Measurements from ENCODE around the gene TOB1.
A peak's percentile ranks its signal among the peaks of the same experiment; 100 is the strongest.

The TOB1 gene, protein sequence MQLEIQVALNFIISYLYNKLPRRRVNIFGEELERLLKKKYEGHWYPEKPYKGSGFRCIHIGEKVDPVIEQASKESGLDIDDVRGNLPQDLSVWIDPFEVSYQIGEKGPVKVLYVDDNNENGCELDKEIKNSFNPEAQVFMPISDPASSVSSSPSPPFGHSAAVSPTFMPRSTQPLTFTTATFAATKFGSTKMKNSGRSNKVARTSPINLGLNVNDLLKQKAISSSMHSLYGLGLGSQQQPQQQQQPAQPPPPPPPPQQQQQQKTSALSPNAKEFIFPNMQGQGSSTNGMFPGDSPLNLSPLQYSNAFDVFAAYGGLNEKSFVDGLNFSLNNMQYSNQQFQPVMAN

DNA sequence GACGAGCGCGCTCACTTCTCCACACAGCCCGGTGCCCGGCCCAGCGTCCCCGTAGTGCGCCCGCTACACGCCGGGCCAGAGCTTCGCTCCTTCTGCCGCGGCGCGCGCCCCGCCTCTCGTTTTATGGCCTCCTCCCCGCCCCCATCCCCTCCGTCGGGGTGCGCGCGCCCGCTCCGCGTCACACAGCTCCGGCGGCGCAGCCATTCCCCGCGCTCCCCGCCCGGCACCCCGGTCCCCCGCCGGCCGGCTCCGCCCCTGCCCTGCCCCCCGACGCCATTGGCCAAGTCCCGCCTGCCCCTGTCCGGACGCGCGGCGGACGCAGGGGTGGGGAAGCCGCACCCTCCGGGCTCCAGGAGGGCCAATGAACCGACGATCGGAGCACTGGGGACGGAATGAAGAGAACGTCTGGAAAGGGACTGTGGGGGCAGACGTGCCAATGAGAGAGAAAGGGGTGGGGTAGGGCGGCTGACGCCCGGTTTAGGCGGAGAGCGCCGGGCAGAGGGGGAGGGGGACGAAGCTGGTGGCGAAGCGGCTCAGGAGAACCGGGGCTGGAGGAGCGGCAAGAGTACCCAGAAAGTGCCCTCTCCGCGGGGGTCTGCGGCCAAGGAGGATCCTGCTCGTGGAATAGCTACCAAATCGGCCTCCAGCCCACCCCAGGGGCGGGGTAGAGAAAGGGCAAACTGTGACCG is at the start of gene TOB1:
TSS of gene TOB1 (minus strand) at position 94 of the 689 bp plus-strand sequence. CDS start 2,337 bp downstream, outside the sequence.
- peak; percentile 91 to 97 for DNase-seq (ENCODE audit: extremely low read depth in 1 of 2, low read depth in 1 of 2)

DNA sequence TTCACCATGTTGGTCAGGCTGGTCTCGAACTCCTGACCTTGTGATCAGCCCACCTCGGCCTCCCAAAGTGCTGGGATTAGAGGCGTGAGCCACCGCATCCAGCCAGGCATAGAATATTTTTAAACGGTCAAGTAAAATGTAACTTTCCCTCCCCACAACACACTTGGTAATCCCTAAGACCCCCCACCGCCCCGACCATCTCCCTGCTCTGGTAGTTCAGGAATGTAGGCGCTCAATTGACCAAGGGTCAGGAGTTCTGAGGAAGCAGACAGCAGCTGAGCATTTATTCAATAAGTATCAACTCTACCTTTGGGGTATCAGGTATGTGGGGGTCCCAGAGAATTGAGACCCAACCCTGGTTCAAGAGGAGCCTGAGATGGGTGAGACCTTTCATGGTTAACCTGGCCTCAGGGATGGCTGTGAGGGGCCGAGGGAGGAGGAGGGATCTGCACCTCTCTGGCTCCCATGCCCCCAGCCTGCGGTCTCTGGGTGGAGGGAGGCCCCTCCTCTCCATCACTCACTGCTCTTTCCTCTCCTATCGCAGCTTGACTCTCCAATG is 48.4 kb upstream of the TOB1 start:
- no peak for DNase-seq (ENCODE audit: extremely low read depth in 1 of 2, low read depth in 1 of 2)

DNA sequence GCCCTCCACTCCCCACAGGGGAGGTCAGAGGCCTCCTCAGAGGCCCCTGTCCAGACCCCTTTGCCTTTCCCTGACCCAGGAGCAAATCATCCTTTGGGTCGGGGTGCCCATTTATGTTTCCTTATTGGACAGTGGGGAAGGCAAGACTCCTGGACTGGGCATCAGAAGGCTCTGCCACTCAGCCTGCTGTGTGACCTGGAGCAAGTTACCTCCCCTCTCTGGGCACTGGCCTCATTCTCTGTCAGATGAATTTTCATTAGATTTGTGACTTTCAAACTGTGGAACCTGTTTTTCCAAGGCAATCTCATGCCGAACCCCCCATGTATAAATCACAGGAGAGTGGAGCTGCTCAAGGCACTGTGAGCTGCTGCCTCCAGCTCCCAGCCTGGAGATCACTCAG is 47.0 kb upstream of the TOB1 start:
- DNase-seq (ENCODE audit: extremely low read depth in 1 of 2, low read depth in 1 of 2) = no peak

DNA sequence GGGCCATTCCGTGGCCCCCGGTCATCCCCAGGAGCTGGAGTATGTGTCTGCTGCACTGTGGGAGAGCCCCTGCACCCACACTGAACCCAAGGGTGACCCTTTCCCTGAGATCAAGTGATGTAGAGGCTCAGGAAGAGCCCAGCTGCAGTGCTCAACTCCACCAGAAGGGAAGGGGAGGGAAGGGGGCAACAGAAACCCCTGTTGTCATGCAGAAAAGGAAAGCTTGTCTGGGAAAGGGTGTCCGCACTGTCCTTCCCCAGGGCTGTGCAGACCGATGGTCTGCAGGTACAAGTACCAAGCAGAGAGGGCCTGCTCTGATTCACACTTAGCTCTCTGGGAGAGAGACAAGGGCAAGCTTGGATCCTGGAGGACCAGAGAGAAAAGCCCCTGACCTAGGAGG is 45.7 kb upstream of the TOB1 start:
- no peak for DNase-seq (ENCODE audit: extremely low read depth in 1 of 2, low read depth in 1 of 2)

DNA sequence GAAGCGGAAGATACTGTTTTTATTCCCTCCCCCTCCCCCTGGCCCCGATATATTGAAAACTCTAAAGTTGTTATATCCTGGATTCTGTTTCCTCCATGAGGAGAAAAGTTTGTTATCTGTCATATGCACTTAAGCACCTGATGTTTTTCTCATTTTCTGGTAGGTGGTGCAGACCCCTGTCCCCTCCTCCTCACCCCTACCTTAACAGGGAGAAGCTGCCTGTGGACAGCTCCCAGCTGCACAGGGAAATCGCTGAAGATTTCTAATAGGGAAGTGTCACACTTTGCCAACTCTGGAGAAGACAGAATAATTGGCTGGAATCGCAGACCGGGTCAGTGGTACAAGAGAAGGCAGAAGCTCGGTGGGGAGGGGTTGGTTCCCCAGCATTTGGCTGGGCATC is 45.3 kb upstream of the TOB1 start:
- no peak for DNase-seq (ENCODE audit: extremely low read depth in 1 of 2, low read depth in 1 of 2)

DNA sequence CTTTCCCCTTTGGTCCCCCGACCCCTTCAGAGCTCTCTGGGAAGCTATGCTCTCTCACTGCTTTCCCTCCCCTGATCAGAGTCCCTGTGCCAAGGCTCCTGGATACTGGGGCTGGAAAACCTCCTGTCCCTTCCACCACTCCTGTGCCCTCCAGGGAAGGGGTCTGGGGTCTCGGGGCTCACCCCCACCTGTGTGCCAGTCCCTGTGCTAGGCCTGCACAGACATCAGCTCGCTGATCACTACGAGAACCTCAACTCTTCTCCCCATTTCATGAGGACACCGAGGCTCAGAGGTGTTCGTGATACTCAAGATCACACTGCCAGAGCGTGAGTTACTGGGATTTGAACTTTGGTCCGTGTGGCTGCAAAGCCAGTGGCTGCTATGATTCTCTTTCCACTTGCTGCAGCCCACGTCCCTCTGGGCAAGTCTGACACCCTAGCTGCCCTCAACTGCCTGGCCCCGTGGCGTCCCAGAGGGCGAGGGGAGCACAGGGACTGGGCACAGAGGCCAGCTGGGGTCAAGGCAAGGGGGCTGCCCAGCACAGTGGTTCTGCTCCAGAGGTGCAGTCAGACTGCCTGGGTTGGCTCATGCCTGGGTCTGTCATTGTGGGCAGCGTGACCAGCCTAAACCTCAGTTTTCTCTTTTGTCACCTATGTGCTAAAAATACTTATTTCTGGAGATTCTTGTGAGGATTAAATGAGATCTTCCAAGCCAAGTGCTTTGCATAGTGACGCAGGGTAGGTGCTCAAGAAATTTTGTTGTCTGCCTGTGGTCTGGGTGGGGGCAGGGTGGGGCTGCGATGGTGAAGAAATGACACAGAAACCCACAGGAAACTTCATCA is 43.8 kb upstream of the TOB1 start:
- peak; percentile 57 for DNase-seq (ENCODE audit: extremely low read depth in 1 of 2, low read depth in 1 of 2)

DNA sequence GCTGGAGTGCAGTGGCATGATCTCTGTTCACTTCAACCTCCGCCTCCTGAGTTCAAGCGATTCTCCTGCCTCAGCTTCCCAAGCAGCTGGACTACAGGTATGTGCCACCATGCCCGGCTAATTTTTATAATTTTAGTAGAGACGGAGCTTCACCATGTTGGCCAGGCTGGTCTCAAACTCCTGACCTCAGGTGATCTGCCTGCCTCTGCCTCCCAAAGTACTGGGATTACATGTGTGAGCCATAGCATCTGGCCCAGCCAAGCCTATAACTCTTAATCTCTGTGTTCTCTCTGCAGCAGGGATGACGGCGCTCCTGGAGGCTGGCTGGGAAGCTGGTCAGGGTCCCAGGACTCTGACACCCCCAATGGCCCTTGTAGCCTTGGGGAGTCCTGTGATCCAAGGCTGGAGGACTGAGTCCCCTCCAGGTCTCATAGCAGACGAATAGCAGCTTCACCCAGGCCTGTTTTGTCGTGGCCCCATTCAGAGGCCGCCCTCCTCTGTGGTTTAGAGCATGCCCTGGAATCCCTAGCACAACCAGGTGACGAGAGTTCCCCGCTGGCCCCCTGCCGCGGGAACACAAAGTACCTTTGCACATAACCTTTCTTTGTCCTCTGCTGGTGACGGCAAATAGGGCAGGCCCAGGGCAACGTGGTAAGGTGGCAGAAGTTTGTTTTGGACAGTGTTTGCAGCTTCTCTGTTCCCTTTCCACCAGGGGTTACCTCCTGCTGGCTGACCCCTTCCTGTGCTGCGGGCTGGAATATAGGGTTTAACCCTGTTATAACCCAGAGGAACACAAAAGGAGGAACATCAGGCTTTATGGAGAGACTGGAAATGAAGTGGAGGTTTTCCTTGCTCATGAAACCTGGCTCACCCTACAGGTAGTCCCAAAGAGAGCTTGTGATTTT is 43.0 kb upstream of the TOB1 start:
- peak in 1 of 2 donors; percentile 33 for DNase-seq (ENCODE audit: extremely low read depth in 1 of 2, low read depth in 1 of 2)

DNA sequence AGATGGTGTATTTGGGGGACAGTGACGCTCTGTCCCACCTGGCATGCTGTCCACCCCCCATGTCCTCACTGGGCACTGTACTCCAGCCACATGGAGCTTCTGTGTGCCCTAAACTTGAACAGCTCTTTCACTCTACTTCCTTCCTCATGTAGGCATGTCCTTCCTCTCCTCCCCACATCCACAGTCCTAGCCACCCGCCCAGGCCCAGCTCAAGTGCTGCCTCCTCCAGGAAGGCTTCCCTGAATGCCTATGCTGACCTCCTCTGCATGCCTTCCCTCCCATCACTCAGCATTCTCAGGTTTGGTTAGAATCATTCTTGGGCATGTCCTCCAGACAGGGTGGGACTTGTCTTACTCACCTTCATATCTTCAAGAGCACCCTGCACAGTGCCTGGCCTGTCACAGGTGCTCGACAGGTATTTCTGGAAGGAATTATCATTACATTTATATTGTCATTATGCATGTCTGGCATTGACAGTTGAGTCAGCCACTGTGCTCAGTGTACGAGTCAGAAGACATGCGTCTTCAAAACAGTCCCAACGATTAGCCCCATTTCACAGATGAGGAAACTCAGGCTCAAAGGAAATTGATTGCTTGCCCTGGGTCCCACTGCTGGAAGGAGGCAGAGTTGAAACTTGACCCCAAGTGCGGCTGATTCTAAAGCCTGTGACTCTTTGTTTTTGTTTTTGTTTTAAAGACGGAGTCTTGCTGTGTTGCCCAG is 42.1 kb upstream of the TOB1 start:
- DNase-seq (ENCODE audit: extremely low read depth in 1 of 2, low read depth in 1 of 2) = no peak

DNA sequence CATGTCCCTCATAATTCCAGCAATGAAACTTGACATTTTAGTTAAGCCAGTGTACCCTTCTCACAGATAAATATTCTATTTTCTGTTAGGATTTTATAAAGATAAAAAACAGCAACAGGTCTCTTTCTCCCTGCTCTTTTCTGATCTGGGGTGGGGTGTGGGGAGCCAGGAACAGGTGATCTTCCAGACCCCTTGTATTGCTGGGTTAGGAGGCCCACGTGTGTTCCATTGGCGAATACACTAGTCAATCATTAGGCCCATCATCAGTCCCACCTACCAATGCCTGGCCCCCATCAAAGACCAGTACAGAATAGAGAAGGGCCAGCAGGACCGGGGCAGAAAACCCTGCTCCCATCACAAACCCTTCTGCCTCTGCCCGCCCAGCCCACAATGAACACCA is 40.3 kb upstream of the TOB1 start:
- DNase-seq (ENCODE audit: extremely low read depth in 1 of 2, low read depth in 1 of 2) = no peak

DNA sequence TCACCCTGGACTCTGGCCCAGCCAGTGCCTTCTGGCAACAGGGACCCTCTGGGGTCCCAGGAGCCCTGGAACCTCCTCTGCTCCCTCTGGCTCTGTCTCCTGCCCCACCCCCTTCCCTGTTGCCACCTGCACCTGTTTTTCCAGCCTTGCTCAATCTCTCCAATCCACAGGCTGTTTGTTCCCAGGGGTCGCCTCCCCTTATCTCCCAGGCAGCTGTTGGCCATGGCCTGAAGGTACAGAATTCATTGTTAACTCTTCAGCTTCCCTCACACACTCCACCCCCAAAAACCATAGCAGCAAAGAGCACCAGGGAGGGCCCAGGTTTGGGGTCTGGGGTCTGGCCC is 39.3 kb upstream of the TOB1 start:
- DNase-seq (ENCODE audit: extremely low read depth in 1 of 2, low read depth in 1 of 2) = no peak

DNA sequence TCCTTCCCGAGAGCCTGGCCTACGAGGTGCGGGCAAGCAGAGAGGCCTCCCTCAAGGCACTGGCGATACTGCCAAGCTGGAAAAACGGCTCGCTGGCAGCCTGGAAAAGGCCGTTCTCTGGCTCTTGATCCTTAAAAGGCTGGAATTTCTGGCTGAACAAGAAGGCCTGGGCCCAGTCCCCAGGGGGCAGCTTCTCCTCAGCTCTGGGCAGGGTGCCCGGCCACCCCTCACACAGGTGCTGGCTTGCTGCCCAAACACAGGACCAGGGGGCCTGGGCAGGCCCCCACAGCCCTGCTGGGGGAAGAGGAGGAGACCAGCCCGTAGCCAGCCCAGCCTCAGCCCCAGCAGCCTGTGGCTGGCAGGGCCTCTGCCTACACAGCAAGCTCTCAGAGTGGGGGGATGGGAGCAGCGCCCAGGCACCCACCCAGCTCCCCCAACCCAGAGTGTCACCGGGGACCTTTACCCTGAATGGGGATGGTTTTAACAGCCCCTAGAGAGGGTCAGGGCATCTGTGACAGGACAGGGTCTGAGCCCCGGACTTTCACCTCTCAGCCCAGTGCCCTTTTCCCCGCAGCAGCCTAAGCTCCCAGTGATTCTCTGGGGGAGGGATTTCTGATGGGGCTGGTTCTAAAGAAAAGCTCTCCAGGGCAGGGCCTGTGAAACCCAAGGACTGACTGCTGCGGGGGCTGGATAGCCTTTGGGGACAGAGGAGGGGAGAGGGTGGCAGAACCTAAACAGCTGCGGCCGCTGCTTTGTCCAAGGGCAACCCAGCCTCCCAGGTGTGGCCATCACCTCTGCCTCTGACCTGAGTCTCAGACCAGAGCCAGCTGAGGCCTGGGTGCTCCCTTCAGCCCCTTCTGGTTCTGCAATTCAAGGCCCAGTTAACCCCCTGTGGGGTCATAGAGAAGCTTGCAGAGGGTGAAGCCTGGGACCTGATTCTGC is 38.6 kb upstream of the TOB1 start:
- DNase-seq (ENCODE audit: extremely low read depth in 1 of 2, low read depth in 1 of 2) = no peak

DNA sequence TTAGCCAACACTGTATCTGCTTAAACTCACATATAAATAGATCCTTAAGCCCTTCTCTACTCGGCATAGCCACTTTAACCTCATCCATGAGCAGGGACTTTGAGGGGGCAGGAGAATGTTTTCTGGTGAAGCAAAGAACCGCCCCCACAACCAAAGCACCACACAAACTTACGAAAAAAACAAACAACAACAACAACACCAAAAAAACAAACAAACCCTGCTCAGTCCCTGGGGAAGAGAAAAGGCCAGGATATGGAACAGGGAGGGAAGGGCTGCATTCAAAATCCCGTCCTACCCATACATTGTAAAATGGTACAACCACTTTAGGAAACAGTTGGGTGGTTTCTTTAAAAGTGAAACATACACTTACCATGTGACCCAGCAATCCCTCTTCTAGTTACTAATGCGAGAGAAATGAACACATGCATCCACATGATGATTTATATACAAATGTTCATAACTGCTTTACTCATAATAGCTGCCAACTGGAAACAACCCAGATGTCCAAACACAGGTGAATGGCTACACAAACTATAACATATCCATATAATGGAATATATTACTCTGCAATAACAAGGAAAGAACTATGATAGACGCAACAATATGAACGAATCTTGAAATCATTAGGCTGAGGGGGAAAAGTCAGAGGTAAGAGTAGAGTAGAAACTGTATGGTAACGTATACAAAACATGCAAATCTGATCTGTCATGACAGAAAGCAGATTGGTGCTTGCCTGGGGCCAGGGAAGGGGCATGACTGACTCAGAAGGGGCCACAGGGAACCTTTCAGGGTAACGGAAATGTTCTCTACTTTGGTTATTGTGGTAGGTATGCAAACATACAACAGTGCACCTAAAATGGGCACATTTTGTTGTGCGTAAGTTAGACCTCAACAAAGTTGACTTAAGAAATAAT is 37.7 kb upstream of the TOB1 start:
- DNase-seq (ENCODE audit: extremely low read depth in 1 of 2, low read depth in 1 of 2) = no peak

DNA sequence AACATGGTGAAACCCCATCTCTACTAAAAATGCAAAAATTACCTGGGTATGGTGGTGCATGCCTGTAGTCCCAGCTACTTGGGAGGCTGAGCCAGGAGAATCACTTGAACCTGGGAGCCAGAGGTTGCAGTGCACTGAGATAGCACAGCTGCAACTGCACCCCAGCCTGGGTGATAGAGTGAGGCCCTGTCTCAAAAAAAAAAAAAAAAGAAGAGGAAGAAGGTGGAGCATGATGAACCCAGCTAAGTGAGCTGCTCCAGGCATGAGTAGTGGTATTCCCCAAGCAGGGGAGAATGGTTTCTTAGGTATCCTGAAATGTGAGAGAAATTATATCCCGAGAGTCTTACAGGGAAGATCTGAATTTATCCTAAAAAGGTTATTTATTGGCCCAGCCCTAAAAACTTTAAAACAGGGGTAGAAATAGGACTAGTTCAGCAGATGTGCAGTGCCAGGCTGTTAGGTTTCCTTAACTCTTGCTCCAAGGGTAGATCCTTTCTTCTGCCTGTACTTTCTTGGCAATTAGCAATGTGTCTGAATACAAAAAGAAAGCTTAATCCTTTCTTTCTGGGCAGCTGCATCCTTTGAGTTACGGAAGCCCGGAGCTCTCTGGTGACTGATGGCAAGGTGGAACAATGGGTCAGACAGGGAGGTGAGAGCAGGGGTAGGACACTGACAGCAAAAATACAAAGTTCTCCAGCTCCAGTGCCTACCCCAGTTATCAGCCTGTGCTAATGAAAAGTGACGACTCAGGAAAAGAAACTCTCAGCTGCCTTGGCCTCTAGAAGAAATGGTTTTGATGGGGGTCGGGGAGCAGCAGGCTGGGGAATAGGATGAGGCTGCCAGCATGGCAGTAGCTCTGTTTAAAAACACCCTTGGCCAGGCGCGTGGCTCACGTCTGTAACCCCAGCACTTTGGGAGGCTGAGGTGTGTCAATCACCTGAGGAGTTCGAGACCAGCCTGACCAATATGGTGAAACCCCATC is 36.5 kb upstream of the TOB1 start:
- DNase-seq (ENCODE audit: extremely low read depth in 1 of 2, low read depth in 1 of 2) = no peak

DNA sequence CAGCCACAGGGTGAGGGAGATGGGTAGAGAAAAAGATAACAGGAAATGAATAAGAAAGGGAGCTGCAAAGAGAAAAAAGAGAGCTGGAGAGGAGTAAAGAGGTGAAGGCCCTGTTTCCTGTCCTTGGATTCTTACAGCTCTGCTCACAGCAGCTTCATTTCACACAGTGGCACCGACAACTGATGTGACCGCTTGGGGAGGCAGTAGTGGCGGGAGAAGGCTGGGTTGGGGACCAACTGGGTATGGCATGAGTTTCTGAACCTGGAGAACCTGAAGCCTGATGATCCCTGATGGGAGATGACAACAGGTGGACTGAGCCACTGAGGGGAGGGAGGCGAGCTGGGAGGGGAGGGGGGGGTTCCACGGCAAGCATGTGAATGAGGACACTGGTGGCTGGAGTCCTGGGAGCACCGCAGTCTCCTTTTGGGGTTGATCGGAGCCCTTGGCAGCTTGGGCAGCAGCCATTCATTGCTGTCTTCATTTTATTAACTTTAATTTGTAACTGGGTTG is 34.3 kb upstream of the TOB1 start:
- DNase-seq (ENCODE audit: extremely low read depth in 1 of 2, low read depth in 1 of 2) = no peak

DNA sequence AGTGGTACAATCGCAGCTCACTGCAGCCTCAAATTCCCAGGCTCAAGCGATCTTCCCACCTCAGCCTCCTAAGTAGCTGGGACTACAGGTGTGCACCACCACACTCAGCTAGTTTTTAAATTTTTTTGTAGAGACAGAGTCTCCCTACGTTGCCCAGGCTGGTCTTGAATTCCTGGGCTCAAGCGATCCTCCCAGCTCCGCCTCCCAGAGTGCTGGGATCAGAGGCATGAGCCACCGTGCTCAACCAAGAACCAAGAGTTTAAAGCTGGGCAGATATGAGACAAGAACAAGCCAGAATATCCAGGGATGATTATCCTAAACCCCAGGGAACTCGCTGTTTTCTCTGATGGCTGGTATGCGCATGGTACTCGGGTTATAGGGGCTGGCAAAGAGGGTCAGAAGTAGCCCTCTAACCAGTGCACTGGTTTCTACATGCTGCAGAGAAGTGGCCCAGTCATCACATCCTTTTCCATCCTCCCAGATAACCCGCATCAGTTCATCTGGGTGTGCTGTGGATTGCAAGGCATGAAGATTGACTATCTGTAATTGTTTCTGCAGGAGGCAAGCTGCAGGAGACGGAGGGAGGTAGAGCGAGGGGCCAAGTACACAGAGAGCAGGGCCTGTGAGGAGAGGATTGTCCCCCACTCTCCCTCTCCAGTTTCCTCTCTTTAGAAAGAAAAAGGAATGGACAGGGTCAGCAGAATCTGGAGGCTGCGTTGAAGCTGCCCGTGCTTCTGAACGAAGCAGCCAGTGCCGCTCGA is 33.6 kb upstream of the TOB1 start:
- no peak for DNase-seq (ENCODE audit: extremely low read depth in 1 of 2, low read depth in 1 of 2)
